ENCODE results near the gene CABP2.

The CABP2 gene

DNA sequence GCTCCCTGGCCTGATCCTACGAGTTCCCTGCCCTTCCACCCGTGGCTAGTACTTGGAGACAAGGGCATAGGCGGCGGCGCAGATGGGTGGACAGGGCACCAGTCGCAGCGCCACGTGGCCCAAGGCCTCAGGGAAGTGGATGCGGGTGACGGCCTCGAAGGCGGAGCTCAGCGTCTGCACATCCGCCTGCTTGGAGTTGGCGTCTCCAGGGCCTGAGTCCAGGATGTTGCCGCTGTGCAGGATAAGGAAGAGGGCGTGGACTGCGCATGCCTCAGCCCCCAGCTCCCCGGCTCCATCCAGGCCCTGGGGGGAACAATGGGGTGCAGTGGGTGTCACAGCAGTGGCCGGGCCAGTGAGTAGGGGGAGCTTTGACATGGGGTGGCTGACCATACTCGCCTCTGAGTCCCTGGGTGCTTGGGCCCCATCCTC is 24.7 kb downstream of the CABP2 start:
- H3K4me1 ChIP-seq (ENCODE audit: insufficient read depth, low read length), result no peaks in the 10 kb centered on the region
- no peak overlapping the region for H3K9ac ChIP-seq (ENCODE audit: low read depth, low read length)
- peaks cover 14% of the 10 kb centered on the region for H3K36me3 ChIP-seq (ENCODE audit: insufficient read depth, low read depth, low read length)
- H3K27me3 ChIP-seq (ENCODE audit: insufficient read depth, low read length), result peaks cover 9% of the 10 kb centered on the region
- no peak overlapping the region for H3K27ac ChIP-seq (ENCODE audit: low read length)
- H3K4me3 ChIP-seq (ENCODE audit: low read length), result no peak overlapping the region
- no peaks in the 10 kb centered on the region for H3K9me3 ChIP-seq (ENCODE audit: insufficient read depth, low read depth, low read length)

DNA sequence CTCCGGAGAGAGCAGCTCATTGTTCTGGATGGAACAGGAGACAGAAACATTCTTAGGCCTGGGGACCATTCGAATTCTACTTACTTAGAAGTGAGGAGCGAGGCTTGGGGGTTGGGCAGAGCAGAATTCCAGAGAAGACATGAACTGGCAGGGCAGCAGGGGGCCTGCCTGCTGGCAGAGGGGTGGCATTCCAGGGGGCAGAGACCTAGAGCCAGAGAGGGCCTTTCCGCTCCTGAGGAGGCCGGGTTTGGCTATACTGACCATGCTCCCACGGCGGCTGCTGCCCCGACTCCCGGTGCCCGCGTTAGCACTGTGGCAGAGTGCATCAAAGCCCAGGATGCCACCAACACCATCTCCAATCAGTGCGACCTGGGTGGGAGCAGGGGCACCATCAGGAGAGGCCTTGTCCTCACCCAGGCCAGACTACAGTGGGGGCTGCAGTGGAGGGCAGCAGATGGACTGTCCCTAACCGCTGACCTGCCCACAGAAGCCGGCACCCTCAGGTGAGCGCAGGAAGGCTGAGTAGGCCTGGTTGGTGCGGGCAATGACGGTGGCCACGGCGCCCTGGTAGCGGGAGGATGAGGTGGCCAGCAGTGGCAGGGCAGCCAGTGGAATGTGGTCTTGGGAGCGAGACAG is 25.5 kb downstream of the CABP2 start:
- Histone ChIP-seq H3K4me1 (ENCODE audit: insufficient read depth, low read length) (no peaks in the 10 kb centered on the region), H3K9ac (ENCODE audit: low read depth, low read length) (no peak overlapping the region), H3K9me3 (ENCODE audit: insufficient read depth, low read depth, low read length) (no peaks in the 10 kb centered on the region), H3K4me3 (ENCODE audit: low read length) (no peak overlapping the region), H3K36me3 (ENCODE audit: insufficient read depth, low read depth, low read length) (peaks cover 14% of the 10 kb centered on the region), H3K27me3 (ENCODE audit: insufficient read depth, low read length) (peaks cover 1% of the 10 kb centered on the region), H3K27ac (ENCODE audit: low read length) (no peak overlapping the region)

DNA sequence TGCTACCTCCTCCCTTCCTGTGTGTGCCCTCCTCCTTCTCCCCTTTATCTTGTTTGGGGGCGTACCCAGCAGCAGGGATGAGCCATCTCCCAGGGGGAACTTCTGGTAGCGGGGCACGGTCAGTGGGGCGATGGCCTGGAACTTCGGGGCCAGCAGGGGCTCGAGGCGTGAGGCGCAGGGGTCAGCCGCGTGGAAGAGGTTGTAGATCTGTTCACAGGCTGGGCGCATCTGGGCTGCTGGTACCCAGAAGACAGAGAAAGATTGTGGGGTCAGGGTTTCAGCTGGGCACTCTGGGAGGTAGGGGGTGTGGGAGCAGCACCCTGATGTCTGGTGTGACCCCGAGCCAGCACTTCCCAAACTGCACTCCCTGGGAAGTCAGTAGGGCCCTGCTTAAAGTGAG is 27.1 kb downstream of the CABP2 start:
- no peak overlapping the region for H3K4me3 ChIP-seq (ENCODE audit: low read length)
- peaks cover 15% of the 10 kb centered on the region for H3K36me3 ChIP-seq (ENCODE audit: insufficient read depth, low read depth, low read length)
- H3K4me1 ChIP-seq (ENCODE audit: insufficient read depth, low read length), result no peaks in the 10 kb centered on the region
- H3K27me3 ChIP-seq (ENCODE audit: insufficient read depth, low read length), result no peaks in the 10 kb centered on the region
- no peak overlapping the region for H3K9ac ChIP-seq (ENCODE audit: low read depth, low read length)
- no peak overlapping the region for H3K27ac ChIP-seq (ENCODE audit: low read length)
- H3K9me3 ChIP-seq (ENCODE audit: insufficient read depth, low read depth, low read length), result no peaks in the 10 kb centered on the region

DNA sequence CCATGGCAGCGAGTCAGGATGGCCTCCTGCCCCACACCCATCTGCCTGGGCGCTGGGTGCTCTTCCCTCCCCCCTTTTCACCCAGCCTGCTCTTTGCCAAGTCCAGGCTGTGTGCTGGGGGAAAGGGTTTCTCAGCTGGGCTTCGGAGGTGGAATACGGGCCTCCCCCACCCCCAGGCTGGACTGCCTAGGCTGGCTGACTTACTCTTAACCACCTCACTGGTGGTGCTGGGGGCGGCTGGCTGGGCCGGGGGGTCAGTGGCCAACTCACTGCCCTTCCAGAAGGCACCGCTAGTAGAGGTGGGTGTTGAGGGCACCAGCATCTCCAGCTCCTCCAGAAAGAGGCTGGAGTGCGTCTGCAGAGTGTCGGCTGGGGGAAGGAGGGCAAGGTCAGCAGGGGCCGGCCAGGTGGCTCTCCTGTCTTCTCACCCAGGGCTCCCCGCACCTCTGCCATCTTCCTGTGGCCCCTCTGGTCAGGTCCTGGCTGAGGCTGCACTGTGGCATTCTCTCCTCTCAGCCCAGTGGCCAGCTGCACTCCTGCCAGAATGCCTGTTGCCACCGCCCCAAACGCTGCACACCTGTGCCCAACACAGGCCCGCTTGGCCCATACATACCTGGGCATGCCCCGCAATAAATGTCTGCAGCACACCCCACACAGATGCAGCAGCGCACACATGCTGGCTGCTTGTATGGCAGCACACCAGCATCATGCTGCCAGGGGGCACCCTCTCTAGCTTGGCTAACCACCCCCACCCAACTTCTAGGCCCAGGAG is 27.8 kb downstream of the CABP2 start:
- Histone ChIP-seq H3K27me3 (ENCODE audit: insufficient read depth, low read length) (no peaks in the 10 kb centered on the region), H3K9ac (ENCODE audit: low read depth, low read length) (no peak overlapping the region), H3K9me3 (ENCODE audit: insufficient read depth, low read depth, low read length) (no peaks in the 10 kb centered on the region), H3K36me3 (ENCODE audit: insufficient read depth, low read depth, low read length) (peaks cover 12% of the 10 kb centered on the region), H3K4me3 (ENCODE audit: low read length) (no peak overlapping the region), H3K27ac (ENCODE audit: low read length) (no peak overlapping the region), H3K4me1 (ENCODE audit: insufficient read depth, low read length) (no peaks in the 10 kb centered on the region)

- H3K9me3 ChIP-seq (ENCODE audit: insufficient read depth, low read depth, low read length), result no peaks in the 10 kb centered on the region
- H3K27ac ChIP-seq (ENCODE audit: low read length), result no peak overlapping the region
- H3K36me3 ChIP-seq (ENCODE audit: insufficient read depth, low read depth, low read length), result peaks cover 12% of the 10 kb centered on the region
- no peaks in the 10 kb centered on the region for H3K4me1 ChIP-seq (ENCODE audit: insufficient read depth, low read length)
- H3K27me3 ChIP-seq (ENCODE audit: insufficient read depth, low read length), result no peaks in the 10 kb centered on the region
- H3K4me3 ChIP-seq (ENCODE audit: low read length), result no peak overlapping the region
- no peak overlapping the region for H3K9ac ChIP-seq (ENCODE audit: low read depth, low read length)
Observed at GRCh38 chr11:67494371-67495233, 28.6 kb downstream of the CABP2 start.

GRCh38 chr11:67493548-67494370 is 29.5 kb downstream of the CABP2 start:
- no peaks in the 10 kb centered on the region for H3K4me1 ChIP-seq (ENCODE audit: insufficient read depth, low read length)
- no peaks in the 10 kb centered on the region for H3K9me3 ChIP-seq (ENCODE audit: insufficient read depth, low read depth, low read length)
- H3K9ac ChIP-seq (ENCODE audit: low read depth, low read length), result no peak overlapping the region
- peaks cover 12% of the 10 kb centered on the region for H3K36me3 ChIP-seq (ENCODE audit: insufficient read depth, low read depth, low read length)
- no peak overlapping the region for H3K27ac ChIP-seq (ENCODE audit: low read length)
- H3K4me3 ChIP-seq (ENCODE audit: low read length), result no peak overlapping the region
- no peaks in the 10 kb centered on the region for H3K27me3 ChIP-seq (ENCODE audit: insufficient read depth, low read length)

- no peak overlapping the region for H3K4me3 ChIP-seq (ENCODE audit: low read length)
- no peak overlapping the region for H3K9ac ChIP-seq (ENCODE audit: low read depth, low read length)
- no peak overlapping the region for H3K27ac ChIP-seq (ENCODE audit: low read length)
- no peaks in the 10 kb centered on the region for H3K9me3 ChIP-seq (ENCODE audit: insufficient read depth, low read depth, low read length)
- no peaks in the 10 kb centered on the region for H3K4me1 ChIP-seq (ENCODE audit: insufficient read depth, low read length)
- no peaks in the 10 kb centered on the region for H3K27me3 ChIP-seq (ENCODE audit: insufficient read depth, low read length)
- peaks cover 12% of the 10 kb centered on the region for H3K36me3 ChIP-seq (ENCODE audit: insufficient read depth, low read depth, low read length)
Observed at GRCh38 chr11:67492801-67493547, 30.3 kb downstream of the CABP2 start.

GRCh38 chr11:67492069-67492727 is 31.0 kb downstream of the CABP2 start:
- no peak overlapping the region for H3K4me3 ChIP-seq (ENCODE audit: low read length)
- no peaks in the 10 kb centered on the region for H3K9me3 ChIP-seq (ENCODE audit: insufficient read depth, low read depth, low read length)
- H3K27me3 ChIP-seq (ENCODE audit: insufficient read depth, low read length), result no peaks in the 10 kb centered on the region
- H3K9ac ChIP-seq (ENCODE audit: low read depth, low read length), result no peak overlapping the region
- no peaks in the 10 kb centered on the region for H3K4me1 ChIP-seq (ENCODE audit: insufficient read depth, low read length)
- H3K36me3 ChIP-seq (ENCODE audit: insufficient read depth, low read depth, low read length), result peaks cover 12% of the 10 kb centered on the region
- H3K27ac ChIP-seq (ENCODE audit: low read length), result no peak overlapping the region

DNA sequence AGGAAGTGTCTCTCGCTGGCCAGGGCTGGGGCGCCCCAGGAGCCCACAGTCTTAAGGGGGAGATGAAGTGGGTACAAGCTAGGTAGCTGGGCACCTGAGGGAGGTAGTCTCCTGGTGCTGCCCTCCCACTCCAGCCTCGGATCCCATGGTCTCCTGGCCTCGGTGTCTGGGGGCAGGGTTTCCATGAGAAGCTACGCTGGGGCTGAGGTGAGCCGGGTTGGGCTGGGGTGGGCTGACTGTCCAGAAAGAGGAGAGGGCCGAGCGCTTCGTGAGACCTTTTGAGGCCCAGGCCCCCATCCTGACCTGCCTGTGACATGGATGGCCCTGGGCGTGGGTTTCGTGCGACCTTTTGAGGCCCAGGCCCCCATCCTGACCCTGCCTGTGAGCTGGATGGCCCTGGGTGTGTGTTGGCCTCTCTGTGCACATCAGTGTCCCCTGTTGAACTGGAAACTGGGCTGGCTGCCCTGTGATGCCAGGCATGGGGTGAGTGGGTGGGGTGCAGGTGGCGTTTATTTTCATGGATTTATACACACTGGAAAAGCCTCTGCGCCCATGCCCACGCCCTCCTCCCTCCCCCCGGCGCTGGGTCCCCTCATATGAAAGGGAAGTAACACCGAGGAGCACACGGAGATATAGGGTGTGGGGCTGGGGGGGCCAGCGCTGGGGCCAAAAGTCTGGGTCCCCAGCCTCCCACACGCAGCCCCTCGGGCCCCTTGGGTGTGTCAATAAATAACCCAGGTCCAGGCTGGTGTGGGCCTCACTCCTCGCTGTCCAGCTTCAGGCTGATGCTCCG is 31.8 kb downstream of the CABP2 start:
- Histone ChIP-seq H3K9me3 (ENCODE audit: insufficient read depth, low read depth, low read length) (no peaks in the 10 kb centered on the region), H3K36me3 (ENCODE audit: insufficient read depth, low read depth, low read length) (peaks cover 12% of the 10 kb centered on the region), H3K9ac (ENCODE audit: low read depth, low read length) (no peak overlapping the region), H3K27ac (ENCODE audit: low read length) (no peak overlapping the region), H3K27me3 (ENCODE audit: insufficient read depth, low read length) (no peaks in the 10 kb centered on the region), H3K4me3 (ENCODE audit: low read length) (no peak overlapping the region), H3K4me1 (ENCODE audit: insufficient read depth, low read length) (no peaks in the 10 kb centered on the region)

- Histone ChIP-seq H3K27me3 (ENCODE audit: insufficient read depth, low read length) (no peaks in the 10 kb centered on the region), H3K4me1 (ENCODE audit: insufficient read depth, low read length) (no peaks in the 10 kb centered on the region), H3K9me3 (ENCODE audit: insufficient read depth, low read depth, low read length) (no peaks in the 10 kb centered on the region), H3K4me3 (ENCODE audit: low read length) (no peak overlapping the region), H3K36me3 (ENCODE audit: insufficient read depth, low read depth, low read length) (peaks cover 12% of the 10 kb centered on the region), H3K27ac (ENCODE audit: low read length) (no peak overlapping the region), H3K9ac (ENCODE audit: low read depth, low read length) (no peak overlapping the region)
Observed at GRCh38 chr11:67490727-67491065, 32.5 kb downstream of the CABP2 start.
